ENCODE results near the gene MTFR2.
"Not testable (repeated sequence)": the region's sequence is repeated elsewhere in the genome, so short reads cannot be mapped to it uniquely, and the experiment has no call there.

MTFR2 gene

GRCh38 chr6:136226674-136227377 lies 23.3 kb downstream of the MTFR2 start:
- TF ChIP-seq Cebpa-rat (IDR thresholded peaks at IDR 0.05) = no peak
- peaks cover 0 to 7% (median 0%) of the 10 kb centered on the region in 11 experiments; a peak in 1 of 22 replicates for H3K9me3 ChIP-seq (replicated peaks in 1 of 11)
- H3K4me1 ChIP-seq = peaks cover 0 to 52% (median 18%) of the 10 kb centered on the region in 10 experiments; a peak in 17 of 20 replicates
- H4K20me1 ChIP-seq = no peaks in the 10 kb centered on the region
- H3K4me3 ChIP-seq = no peak overlapping the region
- H3K4me2 ChIP-seq = peak overlapping the region in 7 of 11 experiments; percentile 9 to 69 (median 40); a peak in 12 of 22 replicates
- peak overlapping the region in 1 of 11 experiments; percentile 7; a peak in 2 of 22 replicates for H3K9ac ChIP-seq
- peaks cover 0 to 25% (median 19%) of the 10 kb centered on the region in 11 experiments; a peak in 15 of 22 replicates for H3K36me3 ChIP-seq
- no peak overlapping the region for H3K27ac ChIP-seq
- no peaks in the 10 kb centered on the region for H3K27me3 ChIP-seq

GRCh38 chr6:136226027-136226673 lies 24.0 kb downstream of the MTFR2 start:
- peaks cover 0 to 7% (median 3%) of the 10 kb centered on the region in 11 experiments; a peak in 6 of 22 replicates for H3K9me3 ChIP-seq (replicated peaks in 1 of 11)
- no peaks in the 10 kb centered on the region for H4K20me1 ChIP-seq
- peaks cover 0 to 52% (median 18%) of the 10 kb centered on the region in 10 experiments; a peak in 17 of 20 replicates for H3K4me1 ChIP-seq
- H3K27me3 ChIP-seq = no peaks in the 10 kb centered on the region
- no peak overlapping the region for H3K4me3 ChIP-seq
- no peak for TF ChIP-seq Cebpa-rat (IDR thresholded peaks at IDR 0.05)
- peaks cover 0 to 19% (median 15%) of the 10 kb centered on the region in 11 experiments; a peak in 14 of 22 replicates for H3K36me3 ChIP-seq
- peak overlapping the region in 7 of 11 experiments; percentile 9 to 69 (median 40); a peak in 12 of 22 replicates for H3K4me2 ChIP-seq
- H3K9ac ChIP-seq = peak overlapping the region in 1 of 11 experiments; percentile 7; a peak in 2 of 22 replicates
- H3K27ac ChIP-seq = no peak overlapping the region

GRCh38 chr6:136225496-136225895 lies 24.6 kb downstream of the MTFR2 start:
- no peak for TF ChIP-seq Cebpa-rat (IDR thresholded peaks at IDR 0.05)
- H3K9me3 ChIP-seq (replicated peaks in 1 of 11) = peaks cover 0 to 10% (median 6%) of the 10 kb centered on the region in 11 experiments; a peak in 9 of 22 replicates
- peaks cover 0 to 14% (median 8%) of the 10 kb centered on the region in 11 experiments; a peak in 13 of 22 replicates for H3K36me3 ChIP-seq
- no peaks in the 10 kb centered on the region for H4K20me1 ChIP-seq
- H3K27ac ChIP-seq = no peak overlapping the region
- no peak overlapping the region for H3K9ac ChIP-seq
- no peaks in the 10 kb centered on the region for H3K27me3 ChIP-seq
- H3K4me2 ChIP-seq = 0 out of 22 replicates have a peak overlapping the region, but pooled peaks of 1 of the 11 experiments have one; percentile 18
- no peak overlapping the region for H3K4me3 ChIP-seq
- peaks cover 0 to 46% (median 18%) of the 10 kb centered on the region in 10 experiments; a peak in 17 of 20 replicates for H3K4me1 ChIP-seq

GRCh38 chr6:136224974-136225373 lies 25.1 kb downstream of the MTFR2 start:
- H3K9ac ChIP-seq, H3K27me3 ChIP-seq, H4K20me1 ChIP-seq, H3K27ac ChIP-seq, H3K36me3 ChIP-seq, H3K4me3 ChIP-seq, H3K4me2 ChIP-seq: not testable (repeated sequence)
- peaks cover 0 to 41% (median 18%) of the 10 kb centered on the region in 10 experiments; a peak in 17 of 20 replicates for H3K4me1 ChIP-seq
- H3K9me3 ChIP-seq (replicated peaks in 1 of 11) = peaks cover 0 to 15% (median 7%) of the 10 kb centered on the region in 11 experiments; a peak in 11 of 22 replicates

- no peak overlapping the region for H3K9ac ChIP-seq
- H4K20me1 ChIP-seq = no peaks in the 10 kb centered on the region
- no peak overlapping the region for H3K27ac ChIP-seq
- peaks cover 0 to 22% (median 8%) of the 10 kb centered on the region in 11 experiments; a peak in 11 of 22 replicates for H3K9me3 ChIP-seq (replicated peaks in 1 of 11)
- no peak for TF ChIP-seq Cebpa-rat (IDR thresholded peaks at IDR 0.05)
- H3K4me2 ChIP-seq = no peak overlapping the region
- no peak overlapping the region for H3K4me3 ChIP-seq
- no peaks in the 10 kb centered on the region for H3K36me3 ChIP-seq
- H3K4me1 ChIP-seq = no peaks in the 10 kb centered on the region
- no peaks in the 10 kb centered on the region for H3K27me3 ChIP-seq
These were observed 33.4 kb downstream of the MTFR2 start for GRCh38 chr6:136216503-136217401.

- no peak overlapping the region for H3K27ac ChIP-seq
- no peak for TF ChIP-seq Cebpa-rat (IDR thresholded peaks at IDR 0.05)
- H3K9ac ChIP-seq = no peak overlapping the region
- no peaks in the 10 kb centered on the region for H3K4me1 ChIP-seq
- H3K9me3 ChIP-seq (replicated peaks in 1 of 11) = 0 out of 22 replicates have a peak, but pooled peaks cover 0 to under 1% (median 0%) of the 10 kb centered on the region in 11 experiments
- H3K36me3 ChIP-seq = no peaks in the 10 kb centered on the region
- H3K4me3 ChIP-seq = no peak overlapping the region
- H4K20me1 ChIP-seq = no peaks in the 10 kb centered on the region
- no peaks in the 10 kb centered on the region for H3K27me3 ChIP-seq
- no peak overlapping the region for H3K4me2 ChIP-seq
These were observed 36.3 kb downstream of the MTFR2 start for GRCh38 chr6:136213853-136214252.

- Histone ChIP-seq H3K4me2 (no peak overlapping the region), H3K4me3 (no peak overlapping the region), H3K4me1 (no peaks in the 10 kb centered on the region), H3K27ac (no peak overlapping the region), H3K9me3 (replicated peaks in 1 of 11) (no peaks in the 10 kb centered on the region), H3K27me3 (no peaks in the 10 kb centered on the region), H3K9ac (no peak overlapping the region), H4K20me1 (no peaks in the 10 kb centered on the region), H3K36me3 (no peaks in the 10 kb centered on the region)
- TF ChIP-seq Cebpa-rat (IDR thresholded peaks at IDR 0.05) = no peak
These were observed 37.0 kb downstream of the MTFR2 start for GRCh38 chr6:136213012-136213539.

GRCh38 chr6:136212608-136213007 lies 37.5 kb downstream of the MTFR2 start:
- Histone ChIP-seq H3K4me2 (no peak overlapping the region), H3K4me1 (no peaks in the 10 kb centered on the region), H3K4me3 (no peak overlapping the region), H3K27ac (no peak overlapping the region), H3K36me3 (no peaks in the 10 kb centered on the region), H3K9me3 (replicated peaks in 1 of 11) (no peaks in the 10 kb centered on the region), H3K27me3 (no peaks in the 10 kb centered on the region), H4K20me1 (no peaks in the 10 kb centered on the region), H3K9ac (no peak overlapping the region)
- TF ChIP-seq Cebpa-rat (IDR thresholded peaks at IDR 0.05) = no peak

Data from BLaER1 treated with 17β-estradiol and CSF1 and Interleukin-3, amounts not matched to agents 10 nM and 100 nM (cell line).